ENCODE data around the gene SLC39A11.

SLC39A11 gene

GRCh38 chr17:72877348-72877747 lies 215.1 kb downstream of the SLC39A11 start:
- DNase-seq (ENCODE audit: low read depth, low spot score): no peak

GRCh38 chr17:72876413-72876812 lies 216.1 kb downstream of the SLC39A11 start:
- no peak for DNase-seq (ENCODE audit: low read depth, low spot score)

DNA sequence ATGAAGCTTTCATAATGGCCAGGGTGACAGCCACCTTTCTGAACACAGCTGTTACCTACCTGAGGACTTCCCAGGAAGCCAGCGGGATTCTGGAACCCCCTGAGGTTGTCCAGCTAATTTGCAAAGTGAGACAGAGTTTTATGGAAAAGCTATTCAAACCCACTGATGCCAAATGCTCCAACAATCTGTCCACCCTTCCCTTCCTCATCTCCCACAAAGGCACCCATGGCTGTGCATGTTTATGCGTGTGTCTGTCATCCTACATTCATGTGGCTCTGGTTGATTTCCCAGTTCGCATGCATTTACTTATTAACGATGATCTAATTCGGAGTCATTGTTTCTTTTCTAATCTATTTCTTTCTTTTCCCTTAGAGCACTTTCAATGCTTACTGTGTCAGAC lies 217.1 kb downstream of the SLC39A11 start:
- DNase-seq (ENCODE audit: low read depth, low spot score): no peak

- no peak for DNase-seq (ENCODE audit: low read depth, low spot score)
These were observed 220.1 kb downstream of the SLC39A11 start for GRCh38 chr17:72872396-72872795.

DNA sequence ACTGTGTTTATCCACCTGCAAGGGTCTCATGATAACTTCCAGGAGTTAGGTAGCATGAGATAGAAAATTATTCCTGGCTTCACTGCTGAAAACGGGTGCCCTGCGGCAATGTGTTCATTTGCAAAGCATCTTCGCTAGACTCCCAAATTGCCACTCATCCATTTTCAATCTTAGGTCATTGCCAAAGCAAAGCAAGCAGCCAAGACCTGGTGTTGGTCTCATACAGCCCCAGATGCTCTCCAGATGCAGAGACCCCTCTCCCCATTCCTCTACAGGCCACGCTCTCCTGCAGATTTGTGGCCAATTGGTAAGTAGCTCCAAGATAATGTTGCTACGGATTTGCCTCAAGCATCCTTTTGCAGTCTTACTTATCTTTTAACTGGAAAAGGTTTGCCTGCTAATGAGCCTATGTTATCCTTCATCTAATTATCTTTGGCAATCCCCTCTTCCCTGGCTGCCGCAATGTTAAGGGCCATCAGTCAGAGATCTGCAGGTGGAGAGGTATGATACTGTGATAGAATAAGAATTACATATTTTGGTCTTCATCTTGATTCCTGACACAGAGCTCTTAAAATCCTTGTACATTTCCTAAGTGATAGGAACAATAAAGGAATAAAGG lies 222.0 kb downstream of the SLC39A11 start:
- DNase-seq (ENCODE audit: low read depth, low spot score): no peak

DNA sequence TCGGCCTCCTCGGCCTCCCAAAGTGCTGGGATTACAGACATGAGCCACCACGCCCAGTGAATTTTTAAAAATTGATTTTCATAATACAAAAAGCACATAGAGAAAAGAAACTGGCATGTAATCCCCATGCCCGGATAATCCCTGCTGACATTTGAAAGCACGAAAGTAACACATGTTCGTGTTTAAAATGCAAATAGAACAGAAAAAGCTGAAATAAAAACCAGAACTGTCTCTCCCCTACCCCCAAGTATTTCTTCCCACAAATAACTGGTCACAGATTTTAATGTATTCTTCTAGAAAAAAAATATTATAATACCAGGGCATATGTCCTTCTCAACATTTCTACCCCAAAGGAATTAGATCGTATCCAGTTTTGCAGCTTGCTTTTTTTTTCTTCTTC lies 222.9 kb downstream of the SLC39A11 start:
- DNase-seq (ENCODE audit: low read depth, low spot score): no peak

DNA sequence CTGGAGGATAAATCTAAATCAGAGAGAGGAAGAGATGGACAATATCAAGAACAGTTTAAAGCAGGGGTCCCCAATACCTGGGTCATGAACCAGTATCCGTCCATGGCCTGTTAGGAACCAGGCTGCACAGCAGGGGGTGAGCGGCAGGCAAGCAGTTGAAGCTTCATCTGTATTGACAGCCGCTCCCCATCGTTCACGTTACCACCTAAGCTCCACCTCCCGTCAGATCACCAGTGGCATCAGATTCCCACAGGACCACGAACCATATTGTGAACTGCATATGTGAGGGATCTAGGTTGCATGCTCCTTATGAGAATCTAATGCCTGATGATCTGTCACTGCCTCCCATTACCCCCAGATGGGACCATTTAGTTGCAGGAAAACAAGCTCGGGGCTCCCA lies 226.5 kb downstream of the SLC39A11 start:
- DNase-seq (ENCODE audit: low read depth, low spot score): no peak

DNA sequence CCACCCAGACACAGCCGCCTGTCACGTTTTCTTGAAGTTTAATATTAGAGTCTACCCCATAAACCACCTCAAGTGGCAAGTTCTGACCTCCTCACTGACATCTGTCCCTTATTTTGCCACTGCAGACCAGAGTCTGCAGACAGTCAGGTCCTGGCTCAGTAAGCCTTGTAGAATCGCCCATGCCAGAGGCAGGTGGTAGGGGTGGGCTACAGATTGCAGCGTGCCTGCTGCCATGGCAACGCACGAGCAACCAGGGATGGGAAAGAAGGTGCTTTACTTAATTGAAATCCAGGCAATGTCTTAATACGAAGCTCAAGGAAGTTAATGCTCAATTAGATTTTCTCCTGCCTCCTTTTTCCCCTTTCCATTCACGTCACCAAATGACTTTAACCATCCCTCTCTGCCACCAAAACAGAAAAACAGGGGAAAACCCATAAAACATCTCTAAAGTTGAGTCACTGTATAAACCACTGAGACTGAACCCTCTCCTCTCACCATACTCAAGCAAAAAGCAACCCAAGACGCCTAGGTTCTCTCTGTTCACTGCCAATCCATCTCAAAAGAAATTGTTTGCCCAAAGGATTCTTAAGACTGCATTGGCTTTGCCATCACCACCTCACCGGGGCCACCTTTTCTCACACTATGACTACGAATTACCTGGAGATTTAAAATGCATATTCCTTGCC lies 228.8 kb downstream of the SLC39A11 start:
- no peak for DNase-seq (ENCODE audit: low read depth, low spot score)

DNA sequence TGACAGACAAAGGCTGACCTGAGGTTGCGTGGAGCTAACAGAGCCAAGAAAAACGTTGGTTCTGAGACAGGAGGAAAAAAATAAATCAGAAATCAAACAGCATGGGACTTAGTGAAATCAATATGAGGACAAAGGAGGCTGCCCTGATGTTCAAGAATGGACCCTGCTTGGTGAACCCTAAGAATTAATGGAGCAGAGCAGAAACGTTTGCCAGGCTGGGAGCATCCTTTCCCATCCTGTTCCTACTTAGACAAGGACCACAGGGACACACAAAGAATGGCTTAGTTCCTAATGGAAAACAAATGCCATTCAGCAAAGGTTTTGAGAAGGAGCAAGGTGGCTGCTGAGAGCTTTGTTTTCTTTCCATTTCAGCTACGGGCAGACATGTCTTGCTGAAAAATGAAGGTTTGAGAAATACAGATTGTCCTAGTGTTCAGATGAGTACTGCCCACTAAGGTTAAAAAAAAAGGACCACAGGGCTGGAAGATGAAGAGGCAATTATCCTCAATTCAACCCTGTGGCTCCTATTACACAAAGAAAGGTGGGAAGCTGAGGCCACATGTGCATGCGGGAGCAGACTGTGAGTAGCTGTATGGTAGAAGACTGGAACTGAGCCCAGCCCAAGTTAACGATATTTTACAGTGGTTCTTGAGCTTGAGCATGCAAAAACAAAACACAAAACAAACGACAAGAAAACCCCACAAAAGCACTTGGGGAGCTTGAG lies 230.1 kb downstream of the SLC39A11 start:
- DNase-seq (ENCODE audit: low read depth, low spot score): no peak

DNA sequence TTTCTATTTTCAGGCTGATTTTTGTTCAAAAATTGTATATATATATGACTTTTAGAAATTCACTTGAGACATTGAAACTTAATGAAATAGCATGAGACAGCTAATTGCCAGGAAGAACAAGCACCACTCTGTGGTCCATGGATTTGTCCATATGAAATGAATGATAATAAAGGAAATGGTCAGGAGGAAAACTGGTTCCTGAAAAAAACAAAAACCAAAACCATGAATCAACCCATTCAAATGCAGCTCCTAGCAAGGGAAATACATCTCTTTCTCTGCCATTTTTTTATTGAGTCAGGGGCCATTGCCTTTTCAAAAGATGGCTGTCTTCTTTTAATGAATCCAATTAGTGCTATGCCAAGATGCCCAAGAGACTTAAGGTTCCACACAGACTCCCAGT lies 230.7 kb downstream of the SLC39A11 start:
- DNase-seq (ENCODE audit: low read depth, low spot score): no peak

GRCh38 chr17:72860778-72861177 lies 231.7 kb downstream of the SLC39A11 start:
- DNase-seq (ENCODE audit: low read depth, low spot score): no peak

GRCh38 chr17:72858826-72859495 lies 233.5 kb downstream of the SLC39A11 start:
- no peak for DNase-seq (ENCODE audit: low read depth, low spot score)

GRCh38 chr17:72853440-72854415 lies 238.8 kb downstream of the SLC39A11 start:
- DNase-seq (ENCODE audit: low read depth, low spot score): no peak

- no peak for DNase-seq (ENCODE audit: low read depth, low spot score)
These were observed 240.1 kb downstream of the SLC39A11 start for GRCh38 chr17:72852277-72852938.

DNA sequence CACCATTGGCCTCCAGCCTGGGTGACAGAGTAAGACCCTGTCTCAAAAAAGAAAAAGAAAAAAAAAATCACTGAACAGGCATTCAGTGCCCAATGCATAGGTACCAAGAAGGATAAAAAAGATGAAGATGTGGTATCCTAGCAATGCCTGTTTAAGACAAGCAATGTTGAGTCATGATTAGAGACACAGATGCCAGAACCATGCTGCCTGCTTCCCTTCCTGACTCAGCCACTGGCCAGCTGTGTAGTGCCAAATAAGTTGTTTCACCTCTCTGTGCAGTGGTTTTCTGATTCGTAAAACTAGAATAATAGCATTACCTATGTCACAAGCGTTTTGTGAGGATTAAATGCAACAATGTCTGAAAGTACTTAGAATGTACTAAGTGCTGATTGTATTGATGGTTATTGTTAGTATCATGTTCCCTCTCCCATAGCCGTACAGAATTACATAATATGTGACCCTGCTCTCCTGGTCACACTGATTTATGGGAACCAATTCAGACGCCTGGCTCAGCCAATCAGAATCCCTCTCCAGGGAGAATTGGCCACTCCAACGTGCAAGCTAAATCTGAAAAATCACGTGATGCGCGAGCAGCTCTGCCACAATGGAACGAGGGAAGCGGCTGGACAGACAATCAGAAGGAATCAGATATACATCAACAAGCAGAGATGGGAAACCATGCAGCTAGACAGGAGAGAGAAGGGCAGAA lies 241.9 kb downstream of the SLC39A11 start:
- no peak for DNase-seq (ENCODE audit: low read depth, low spot score)

DNA sequence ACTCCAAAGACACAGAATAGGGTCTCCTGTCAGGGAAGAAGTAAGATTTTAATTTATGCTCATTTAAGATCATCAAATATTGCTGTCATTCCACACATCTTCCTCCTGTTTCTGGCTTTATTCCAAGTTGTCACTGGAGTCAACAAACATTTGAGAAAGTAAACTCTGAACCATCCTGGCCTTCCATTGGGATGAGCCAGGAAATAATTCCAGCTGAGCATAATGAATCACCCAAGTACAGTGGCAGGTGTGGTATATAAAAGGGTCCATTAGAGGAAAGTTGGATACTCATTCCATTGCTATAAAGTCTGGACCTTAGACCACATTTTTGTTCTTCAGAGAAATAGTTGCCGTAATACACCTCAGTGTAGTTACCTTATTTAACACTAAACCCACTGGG lies 246.1 kb downstream of the SLC39A11 start:
- no peak for DNase-seq (ENCODE audit: low read depth, low spot score)

- no peak for DNase-seq (ENCODE audit: low read depth, low spot score)
These were observed 248.9 kb downstream of the SLC39A11 start for GRCh38 chr17:72843591-72843990.

DNA sequence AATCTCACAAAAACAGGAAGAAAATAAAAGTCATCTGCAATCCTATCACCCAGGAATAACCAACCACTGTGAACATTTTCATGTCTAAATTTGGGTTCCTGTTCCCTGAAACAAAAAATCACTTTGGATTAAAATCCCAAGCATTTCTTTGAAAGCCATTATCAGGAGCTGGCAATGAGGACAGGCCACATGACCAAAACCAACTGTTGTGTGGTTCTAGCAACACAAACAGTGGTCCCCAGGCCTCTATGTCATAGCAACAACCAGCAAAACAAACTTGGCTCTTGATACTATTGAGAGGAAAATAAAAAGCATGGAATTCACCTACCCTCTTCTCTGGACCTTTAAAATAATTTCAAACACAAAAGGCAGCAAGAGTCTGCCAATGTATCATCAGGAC lies 252.5 kb downstream of the SLC39A11 start:
- no peak for DNase-seq (ENCODE audit: low read depth, low spot score)

GRCh38 chr17:72839131-72839725 lies 253.3 kb downstream of the SLC39A11 start:
- DNase-seq (ENCODE audit: low read depth, low spot score): no peak

DNA sequence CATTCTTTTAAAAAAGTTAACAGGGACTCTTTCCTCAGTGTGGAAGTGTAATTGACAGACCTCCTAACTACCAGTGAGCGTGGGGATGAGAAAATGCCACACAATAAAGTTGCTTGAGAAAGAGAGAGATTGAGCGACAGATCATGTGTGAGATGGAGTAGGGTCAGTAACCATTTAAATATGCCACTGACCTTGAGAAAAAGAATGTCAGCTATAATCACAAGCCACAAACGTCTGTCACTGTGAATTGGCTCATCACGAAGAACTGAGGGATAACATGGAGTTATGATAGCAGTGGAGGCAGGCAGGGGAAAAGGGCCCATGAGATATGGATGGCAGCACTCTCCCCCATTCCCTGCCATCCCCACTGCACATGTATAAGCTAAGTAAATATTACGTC lies 253.9 kb downstream of the SLC39A11 start:
- no peak for DNase-seq (ENCODE audit: low read depth, low spot score)

All from activated naive CD8-positive, alpha-beta T cell treated with anti-CD3 and anti-CD28 coated beads, Interleukin-2, amount 50 U/mL, for 16 hours (primary cell).